Measurements from ENCODE around the gene PTPN4.

PTPN4 gene, protein sequence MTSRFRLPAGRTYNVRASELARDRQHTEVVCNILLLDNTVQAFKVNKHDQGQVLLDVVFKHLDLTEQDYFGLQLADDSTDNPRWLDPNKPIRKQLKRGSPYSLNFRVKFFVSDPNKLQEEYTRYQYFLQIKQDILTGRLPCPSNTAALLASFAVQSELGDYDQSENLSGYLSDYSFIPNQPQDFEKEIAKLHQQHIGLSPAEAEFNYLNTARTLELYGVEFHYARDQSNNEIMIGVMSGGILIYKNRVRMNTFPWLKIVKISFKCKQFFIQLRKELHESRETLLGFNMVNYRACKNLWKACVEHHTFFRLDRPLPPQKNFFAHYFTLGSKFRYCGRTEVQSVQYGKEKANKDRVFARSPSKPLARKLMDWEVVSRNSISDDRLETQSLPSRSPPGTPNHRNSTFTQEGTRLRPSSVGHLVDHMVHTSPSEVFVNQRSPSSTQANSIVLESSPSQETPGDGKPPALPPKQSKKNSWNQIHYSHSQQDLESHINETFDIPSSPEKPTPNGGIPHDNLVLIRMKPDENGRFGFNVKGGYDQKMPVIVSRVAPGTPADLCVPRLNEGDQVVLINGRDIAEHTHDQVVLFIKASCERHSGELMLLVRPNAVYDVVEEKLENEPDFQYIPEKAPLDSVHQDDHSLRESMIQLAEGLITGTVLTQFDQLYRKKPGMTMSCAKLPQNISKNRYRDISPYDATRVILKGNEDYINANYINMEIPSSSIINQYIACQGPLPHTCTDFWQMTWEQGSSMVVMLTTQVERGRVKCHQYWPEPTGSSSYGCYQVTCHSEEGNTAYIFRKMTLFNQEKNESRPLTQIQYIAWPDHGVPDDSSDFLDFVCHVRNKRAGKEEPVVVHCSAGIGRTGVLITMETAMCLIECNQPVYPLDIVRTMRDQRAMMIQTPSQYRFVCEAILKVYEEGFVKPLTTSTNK

DNA sequence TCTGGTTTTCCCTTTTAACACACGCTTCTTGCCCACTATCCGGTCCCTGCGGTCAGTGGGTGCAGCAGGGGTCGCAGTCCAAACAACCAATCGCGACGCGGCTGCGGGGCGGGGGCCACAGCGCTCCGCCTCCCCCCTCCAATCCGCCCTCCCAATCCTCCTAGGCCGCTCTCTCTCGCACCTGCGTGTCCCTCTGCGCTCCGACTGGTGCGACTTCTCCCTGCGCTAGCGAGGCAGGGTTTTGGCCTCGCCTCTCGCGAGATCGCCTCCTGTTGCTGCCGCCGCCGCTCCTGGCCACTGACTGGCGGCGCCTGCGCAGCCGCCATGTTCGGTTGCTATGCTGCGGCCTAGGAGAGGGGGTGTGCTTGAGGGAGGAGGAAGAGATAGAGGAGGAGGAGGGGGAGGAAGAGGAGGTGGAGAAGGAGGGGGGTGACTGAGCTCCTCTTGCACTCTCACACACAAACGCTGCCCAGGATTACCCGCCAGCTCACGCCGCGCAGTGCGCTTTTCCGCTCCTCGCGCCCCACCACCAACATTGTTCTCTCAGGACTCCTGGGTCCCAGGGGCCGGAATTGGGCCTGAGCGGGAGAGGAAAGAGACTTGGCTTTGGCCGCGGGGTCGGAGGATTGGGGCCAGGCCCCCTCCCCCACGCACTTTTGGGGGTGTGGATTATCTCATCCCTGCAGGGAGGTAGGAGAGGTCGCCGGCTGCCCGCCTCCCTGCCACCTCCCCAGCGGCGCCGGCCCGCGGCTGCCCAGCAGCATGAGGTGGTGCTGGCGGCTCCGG is at the start of gene PTPN4:
Gene PTPN4, plus strand, starts transcription at position 472 of the 786 bp plus-strand sequence. CDS start 49,932 bp downstream, outside the sequence.
- Histone ChIP-seq H3K4me1 (ENCODE audit: control insufficient read depth in 2 of 2, insufficient read depth in 2 of 2, low read length in 2 of 2) (peaks cover 13% of the 10 kb centered on the region in 2 donors), H3K4me3 (ENCODE audit: low read length in 2 of 2) (peak within 1 kb of the TSS; percentile 92 to 97), H3K9ac (ENCODE audit: low read depth in 1 of 2, low read length in 2 of 2) (peak within 1 kb of the TSS; percentile 89 to 91), H3K27me3 (ENCODE audit: control insufficient read depth in 2 of 2, insufficient read depth in 2 of 2, low read length in 2 of 2) (no peaks in the 10 kb centered on the region), H3K36me3 (ENCODE audit: control insufficient read depth in 2 of 2, insufficient read depth in 2 of 2, low read length in 2 of 2) (no peaks in the 10 kb centered on the region), H3K9me3 (ENCODE audit: control insufficient read depth in 2 of 2, low read length in 2 of 2) (no peaks in the 10 kb centered on the region), H3K27ac (ENCODE audit: low read depth in 2 of 2, low read length in 2 of 2) (peak within 1 kb of the TSS; percentile 95)

- Histone ChIP-seq H3K27me3 (ENCODE audit: control insufficient read depth in 2 of 2, insufficient read depth in 2 of 2, low read length in 2 of 2) (no peaks in the 10 kb centered on the region), H3K4me3 (ENCODE audit: low read length in 2 of 2) (no peak overlapping the region), H3K27ac (ENCODE audit: low read depth in 2 of 2, low read length in 2 of 2) (no peak overlapping the region), H3K36me3 (ENCODE audit: control insufficient read depth in 2 of 2, insufficient read depth in 2 of 2, low read length in 2 of 2) (no peaks in the 10 kb centered on the region), H3K4me1 (ENCODE audit: control insufficient read depth in 2 of 2, insufficient read depth in 2 of 2, low read length in 2 of 2) (no peaks in the 10 kb centered on the region), H3K9ac (ENCODE audit: low read depth in 1 of 2, low read length in 2 of 2) (no peak overlapping the region), H3K9me3 (ENCODE audit: control insufficient read depth in 2 of 2, low read length in 2 of 2) (no peaks in the 10 kb centered on the region)
These were observed 49.4 kb upstream of the PTPN4 start for GRCh38 chr2:119710281-119710680.

DNA sequence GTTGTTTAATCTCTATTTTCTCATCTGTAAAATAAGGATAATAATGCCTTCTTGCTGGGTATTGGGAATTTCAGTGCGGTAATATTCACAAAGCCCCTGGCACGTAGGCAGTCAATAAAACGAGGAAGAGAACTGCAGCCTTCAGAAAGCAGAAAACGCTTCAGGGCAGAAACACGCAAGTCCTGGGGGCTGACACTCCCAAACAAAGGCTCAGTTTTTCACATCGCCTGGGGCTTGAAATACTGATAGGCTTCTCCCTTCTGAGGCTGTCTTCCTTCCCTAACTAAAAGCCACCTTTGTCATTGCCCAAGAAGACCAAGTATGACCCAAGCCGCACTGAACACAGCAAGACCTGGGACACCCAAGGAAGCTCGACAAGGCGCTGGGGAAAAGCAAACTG is 48.4 kb upstream of the PTPN4 start:
- Histone ChIP-seq H3K9me3 (ENCODE audit: control insufficient read depth in 2 of 2, low read length in 2 of 2) (no peaks in the 10 kb centered on the region), H3K27ac (ENCODE audit: low read depth in 2 of 2, low read length in 2 of 2) (no peak overlapping the region), H3K4me1 (ENCODE audit: control insufficient read depth in 2 of 2, insufficient read depth in 2 of 2, low read length in 2 of 2) (no peaks in the 10 kb centered on the region), H3K9ac (ENCODE audit: low read depth in 1 of 2, low read length in 2 of 2) (no peak overlapping the region), H3K4me3 (ENCODE audit: low read length in 2 of 2) (no peak overlapping the region), H3K36me3 (ENCODE audit: control insufficient read depth in 2 of 2, insufficient read depth in 2 of 2, low read length in 2 of 2) (no peaks in the 10 kb centered on the region), H3K27me3 (ENCODE audit: control insufficient read depth in 2 of 2, insufficient read depth in 2 of 2, low read length in 2 of 2) (no peaks in the 10 kb centered on the region)

DNA sequence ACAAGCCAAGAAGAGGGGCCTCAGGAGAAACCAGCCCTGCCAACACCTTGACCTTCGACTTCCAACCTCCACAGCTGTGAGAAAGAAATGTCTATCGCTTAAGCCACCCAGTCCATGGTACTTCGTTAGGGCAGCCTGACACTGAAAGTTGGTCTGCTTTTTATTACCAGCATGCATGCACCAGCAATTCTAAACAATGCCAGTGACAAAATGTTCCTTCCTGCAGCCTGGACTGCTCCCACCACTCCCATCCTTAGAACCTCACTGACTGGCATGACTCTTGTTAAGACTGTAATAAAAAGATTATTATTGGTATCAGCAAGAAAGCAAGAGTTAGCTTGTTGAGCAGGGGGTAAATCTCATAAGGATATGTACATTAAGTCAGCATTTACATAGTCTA is 47.2 kb upstream of the PTPN4 start:
- H3K9ac ChIP-seq (ENCODE audit: low read depth in 1 of 2, low read length in 2 of 2), result no peak overlapping the region
- no peaks in the 10 kb centered on the region for H3K27me3 ChIP-seq (ENCODE audit: control insufficient read depth in 2 of 2, insufficient read depth in 2 of 2, low read length in 2 of 2)
- no peaks in the 10 kb centered on the region for H3K4me1 ChIP-seq (ENCODE audit: control insufficient read depth in 2 of 2, insufficient read depth in 2 of 2, low read length in 2 of 2)
- no peaks in the 10 kb centered on the region for H3K9me3 ChIP-seq (ENCODE audit: control insufficient read depth in 2 of 2, low read length in 2 of 2)
- no peaks in the 10 kb centered on the region for H3K36me3 ChIP-seq (ENCODE audit: control insufficient read depth in 2 of 2, insufficient read depth in 2 of 2, low read length in 2 of 2)
- H3K4me3 ChIP-seq (ENCODE audit: low read length in 2 of 2), result no peak overlapping the region
- no peak overlapping the region for H3K27ac ChIP-seq (ENCODE audit: low read depth in 2 of 2, low read length in 2 of 2)

GRCh38 chr2:119713819-119714490 is 45.8 kb upstream of the PTPN4 start:
- H3K9ac ChIP-seq (ENCODE audit: low read depth in 1 of 2, low read length in 2 of 2), result no peak overlapping the region
- no peaks in the 10 kb centered on the region for H3K36me3 ChIP-seq (ENCODE audit: control insufficient read depth in 2 of 2, insufficient read depth in 2 of 2, low read length in 2 of 2)
- H3K27me3 ChIP-seq (ENCODE audit: control insufficient read depth in 2 of 2, insufficient read depth in 2 of 2, low read length in 2 of 2), result no peaks in the 10 kb centered on the region
- H3K27ac ChIP-seq (ENCODE audit: low read depth in 2 of 2, low read length in 2 of 2), result no peak overlapping the region
- H3K4me1 ChIP-seq (ENCODE audit: control insufficient read depth in 2 of 2, insufficient read depth in 2 of 2, low read length in 2 of 2), result no peaks in the 10 kb centered on the region
- no peaks in the 10 kb centered on the region for H3K9me3 ChIP-seq (ENCODE audit: control insufficient read depth in 2 of 2, low read length in 2 of 2)
- H3K4me3 ChIP-seq (ENCODE audit: low read length in 2 of 2), result no peak overlapping the region

DNA sequence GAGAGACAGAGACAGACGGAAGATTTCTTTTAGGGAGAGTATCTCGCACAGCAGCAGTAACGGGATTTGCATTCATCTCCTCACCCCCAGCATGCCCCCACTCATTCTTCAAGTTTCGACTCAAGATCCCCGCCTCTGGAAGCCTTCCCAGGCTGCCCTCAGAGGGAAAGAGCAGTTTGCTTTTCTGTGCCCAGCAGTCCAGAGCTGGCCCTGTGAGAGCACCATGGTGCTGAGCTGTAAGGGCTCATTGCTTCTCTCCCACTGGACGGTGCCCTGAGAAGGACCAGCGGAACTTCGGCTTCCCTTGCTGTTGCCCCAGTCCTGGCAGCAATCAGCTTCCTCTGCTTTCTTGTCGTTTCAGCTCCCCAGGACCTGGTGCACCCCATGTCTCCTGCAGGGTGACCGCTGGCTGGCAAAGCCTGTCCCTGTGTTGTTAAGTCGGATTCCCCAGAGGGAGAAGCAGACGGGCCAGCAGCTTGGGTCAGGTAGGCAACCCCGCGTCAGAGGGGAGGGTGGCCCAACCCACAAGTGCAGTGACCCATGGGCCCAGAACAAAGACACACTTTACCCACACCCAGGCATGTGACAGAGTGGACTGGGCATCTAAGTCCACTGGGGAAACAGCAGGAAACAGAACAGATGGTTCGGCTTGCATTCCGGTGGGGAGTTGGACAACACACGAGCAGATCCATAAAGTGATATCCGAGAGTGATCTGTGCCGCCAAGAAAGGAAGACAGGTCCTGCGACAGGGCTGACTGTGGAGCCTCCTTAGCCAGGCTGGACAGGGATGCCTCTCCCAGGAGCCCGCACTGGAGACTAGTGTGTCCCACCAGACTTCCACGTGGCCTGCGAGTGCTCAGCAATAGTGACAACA is 44.1 kb upstream of the PTPN4 start:
- no peaks in the 10 kb centered on the region for H3K9me3 ChIP-seq (ENCODE audit: control insufficient read depth in 2 of 2, low read length in 2 of 2)
- no peak overlapping the region for H3K27ac ChIP-seq (ENCODE audit: low read depth in 2 of 2, low read length in 2 of 2)
- H3K4me3 ChIP-seq (ENCODE audit: low read length in 2 of 2), result no peak overlapping the region
- no peaks in the 10 kb centered on the region for H3K4me1 ChIP-seq (ENCODE audit: control insufficient read depth in 2 of 2, insufficient read depth in 2 of 2, low read length in 2 of 2)
- no peak overlapping the region for H3K9ac ChIP-seq (ENCODE audit: low read depth in 1 of 2, low read length in 2 of 2)
- H3K36me3 ChIP-seq (ENCODE audit: control insufficient read depth in 2 of 2, insufficient read depth in 2 of 2, low read length in 2 of 2), result no peaks in the 10 kb centered on the region
- H3K27me3 ChIP-seq (ENCODE audit: control insufficient read depth in 2 of 2, insufficient read depth in 2 of 2, low read length in 2 of 2), result no peaks in the 10 kb centered on the region

GRCh38 chr2:119716284-119716672 is 43.4 kb upstream of the PTPN4 start:
- H3K4me1 ChIP-seq (ENCODE audit: control insufficient read depth in 2 of 2, insufficient read depth in 2 of 2, low read length in 2 of 2), result no peaks in the 10 kb centered on the region
- no peak overlapping the region for H3K4me3 ChIP-seq (ENCODE audit: low read length in 2 of 2)
- no peak overlapping the region for H3K9ac ChIP-seq (ENCODE audit: low read depth in 1 of 2, low read length in 2 of 2)
- no peak overlapping the region for H3K27ac ChIP-seq (ENCODE audit: low read depth in 2 of 2, low read length in 2 of 2)
- no peaks in the 10 kb centered on the region for H3K27me3 ChIP-seq (ENCODE audit: control insufficient read depth in 2 of 2, insufficient read depth in 2 of 2, low read length in 2 of 2)
- no peaks in the 10 kb centered on the region for H3K36me3 ChIP-seq (ENCODE audit: control insufficient read depth in 2 of 2, insufficient read depth in 2 of 2, low read length in 2 of 2)
- H3K9me3 ChIP-seq (ENCODE audit: control insufficient read depth in 2 of 2, low read length in 2 of 2), result no peaks in the 10 kb centered on the region

- H3K9me3 ChIP-seq (ENCODE audit: control insufficient read depth in 2 of 2, low read length in 2 of 2), result no peaks in the 10 kb centered on the region
- H3K27me3 ChIP-seq (ENCODE audit: control insufficient read depth in 2 of 2, insufficient read depth in 2 of 2, low read length in 2 of 2), result no peaks in the 10 kb centered on the region
- no peaks in the 10 kb centered on the region for H3K4me1 ChIP-seq (ENCODE audit: control insufficient read depth in 2 of 2, insufficient read depth in 2 of 2, low read length in 2 of 2)
- H3K27ac ChIP-seq (ENCODE audit: low read depth in 2 of 2, low read length in 2 of 2), result no peak overlapping the region
- no peak overlapping the region for H3K9ac ChIP-seq (ENCODE audit: low read depth in 1 of 2, low read length in 2 of 2)
- H3K4me3 ChIP-seq (ENCODE audit: low read length in 2 of 2), result no peak overlapping the region
- no peaks in the 10 kb centered on the region for H3K36me3 ChIP-seq (ENCODE audit: control insufficient read depth in 2 of 2, insufficient read depth in 2 of 2, low read length in 2 of 2)
These were observed 41.0 kb upstream of the PTPN4 start for GRCh38 chr2:119718501-119719260.

All from mucosa of rectum (tissue), 2 donors.